ENCODE data around the gene LMAN2. TPM values are rescaled to one million over a fixed set of nuclear protein-coding genes. Genes with fewer than 3 reads are reported as not detected.
"Not testable (repeated sequence)": the region's sequence is repeated elsewhere in the genome, so short reads cannot be mapped to it uniquely, and the experiment has no call there.

The LMAN2 gene
- total RNA-seq, 2 donors from 2014 or later: 96.7 to 108 TPM

- DNase-seq (ENCODE audit: low spot score in 2 of 2) (no peak), ATAC-seq (no peak)
- H3K9me3 Mint-ChIP-seq: no peaks in the 10 kb centered on the region
- H3K36me3 Mint-ChIP-seq: peaks cover 14 to 24% of the 10 kb centered on the region in 2 donors
- peak overlapping the region; percentile 19 to 63 for H3K27ac Mint-ChIP-seq
Measured at GRCh38 chr5:177369645-177370440, 18.4 kb upstream of the LMAN2 start.

- Mint-ChIP-seq H3K27ac (peak overlapping the region; percentile 19 to 63), H3K9me3 (no peaks in the 10 kb centered on the region), H3K36me3 (peaks cover 14 to 24% of the 10 kb centered on the region in 2 donors)
- ATAC-seq (no peak), DNase-seq (ENCODE audit: low spot score in 2 of 2) (no peak)
Measured at GRCh38 chr5:177368869-177369644, 17.6 kb upstream of the LMAN2 start.

- ATAC-seq (no peak), DNase-seq (ENCODE audit: low spot score in 2 of 2) (no peak)
- H3K36me3 Mint-ChIP-seq: peaks cover 14 to 18% of the 10 kb centered on the region in 2 donors
- peak overlapping the region in 1 of 2 donors; percentile 63 for H3K27ac Mint-ChIP-seq
- H3K9me3 Mint-ChIP-seq: no peaks in the 10 kb centered on the region
Measured at GRCh38 chr5:177367981-177368868, 16.8 kb upstream of the LMAN2 start.

DNA sequence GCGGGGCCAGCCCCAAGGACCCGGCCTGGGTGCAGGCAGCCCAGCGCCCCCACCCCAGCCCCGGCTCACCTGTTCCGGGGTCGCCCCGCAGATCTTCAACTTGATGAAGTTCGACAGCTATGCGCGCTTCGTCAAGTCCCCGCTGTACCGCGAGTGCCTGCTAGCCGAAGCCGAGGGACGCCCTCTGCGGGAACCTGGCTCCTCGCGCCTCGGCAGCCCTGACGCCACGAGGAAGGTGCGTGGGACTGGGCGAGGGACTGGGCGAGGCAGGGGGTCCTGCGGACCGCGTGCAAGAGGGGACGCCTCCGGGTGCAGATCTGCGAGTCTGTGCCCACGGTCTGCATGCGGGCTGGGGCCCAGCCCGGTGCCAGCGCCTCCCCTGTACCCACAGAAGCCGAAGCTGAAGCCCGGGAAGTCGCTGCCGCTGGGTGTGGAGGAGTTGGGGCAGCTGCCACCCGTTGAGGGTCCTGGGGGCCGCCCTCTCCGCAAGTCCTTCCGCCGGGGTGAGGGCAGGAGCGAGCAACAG lies 15.9 kb upstream of the LMAN2 start:
- no peak overlapping the region for H3K27ac Mint-ChIP-seq
- DNase-seq (ENCODE audit: low spot score in 2 of 2) (no peak), ATAC-seq (no peak)
- H3K36me3 Mint-ChIP-seq: peaks cover 14 to 19% of the 10 kb centered on the region in 2 donors
- H3K9me3 Mint-ChIP-seq: no peaks in the 10 kb centered on the region

- H3K36me3 Mint-ChIP-seq: peaks cover 14 to 25% of the 10 kb centered on the region in 2 donors
- ATAC-seq: no peak
- no peaks in the 10 kb centered on the region for H3K9me3 Mint-ChIP-seq
- H3K27ac Mint-ChIP-seq: peak overlapping the region in 1 of 2 donors; percentile 68
- DNase-seq (ENCODE audit: low spot score in 2 of 2): no peak
Measured at GRCh38 chr5:177366528-177367322, 15.3 kb upstream of the LMAN2 start.

DNA sequence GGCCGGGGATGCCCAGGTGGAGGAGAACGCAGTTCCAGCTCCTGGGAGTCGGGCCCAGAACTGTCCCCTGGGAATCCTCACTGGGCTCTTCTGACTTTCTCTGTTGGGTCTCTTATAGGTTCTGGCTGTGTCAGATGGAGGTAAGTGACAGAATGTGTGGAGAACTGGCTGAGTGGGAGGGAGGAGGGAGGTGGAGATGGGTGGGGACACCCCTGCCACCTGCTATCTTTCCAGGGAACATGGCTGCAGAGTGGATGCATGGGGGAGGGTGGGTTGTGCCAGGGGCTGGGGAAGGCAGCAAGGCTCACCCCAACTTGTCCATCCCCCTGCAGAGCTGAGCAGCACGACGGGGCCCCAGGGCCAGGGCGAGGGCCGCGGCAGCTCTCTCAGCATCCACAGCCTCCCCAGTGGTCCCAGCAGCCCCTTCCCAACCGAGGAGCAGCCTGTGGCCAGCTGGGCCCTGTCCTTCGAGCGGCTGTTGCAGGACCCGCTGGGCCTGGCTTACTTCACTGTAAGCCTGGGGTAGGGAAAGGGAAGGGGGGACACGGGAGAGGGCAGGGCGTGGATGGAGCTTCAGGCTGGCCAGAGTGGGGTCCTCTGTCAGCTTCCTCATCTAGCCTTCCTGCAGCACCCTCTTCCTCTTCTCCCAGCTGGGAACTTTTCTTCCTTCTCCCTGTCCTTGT lies 14.5 kb upstream of the LMAN2 start:
- Mint-ChIP-seq H3K27ac (no peak overlapping the region), H3K9me3 (no peaks in the 10 kb centered on the region), H3K36me3 (peaks cover 14 to 26% of the 10 kb centered on the region in 2 donors)
- ATAC-seq: no peak
- DNase-seq (ENCODE audit: low spot score in 2 of 2): no peak

GRCh38 chr5:177364159-177364962 lies 12.9 kb upstream of the LMAN2 start:
- H3K9me3 Mint-ChIP-seq: no peaks in the 10 kb centered on the region
- DNase-seq (ENCODE audit: low spot score in 2 of 2) (no peak), ATAC-seq (peak; percentile 68)
- peaks cover 13 to 20% of the 10 kb centered on the region in 2 donors for H3K36me3 Mint-ChIP-seq
- peak overlapping the region in 1 of 2 donors; percentile 70 for H3K27ac Mint-ChIP-seq

DNA sequence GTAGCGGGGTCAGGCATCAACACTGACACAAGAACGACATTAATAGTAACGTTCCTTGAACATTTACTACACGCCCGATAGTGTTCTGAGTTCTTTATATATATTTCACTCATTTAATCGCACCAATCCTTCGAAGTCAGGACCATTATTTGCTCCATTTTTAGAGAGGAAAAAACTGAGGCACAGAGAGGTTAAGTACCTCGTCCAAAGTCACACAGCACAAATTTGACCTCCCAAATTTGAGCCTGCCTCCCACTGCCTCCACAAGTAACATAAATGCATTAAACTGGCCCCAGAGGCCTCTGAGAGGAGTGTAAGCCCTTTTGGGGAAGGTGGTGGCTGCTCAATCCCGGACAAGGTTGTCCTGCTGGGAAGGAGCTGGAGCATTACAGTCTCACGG lies 12.1 kb upstream of the LMAN2 start:
- Mint-ChIP-seq H3K27ac (no peak overlapping the region), H3K9me3 (no peaks in the 10 kb centered on the region), H3K36me3 (peaks cover 6 to 20% of the 10 kb centered on the region in 2 donors)
- DNase-seq (ENCODE audit: low spot score in 2 of 2) (no peak), ATAC-seq (no peak)

DNA sequence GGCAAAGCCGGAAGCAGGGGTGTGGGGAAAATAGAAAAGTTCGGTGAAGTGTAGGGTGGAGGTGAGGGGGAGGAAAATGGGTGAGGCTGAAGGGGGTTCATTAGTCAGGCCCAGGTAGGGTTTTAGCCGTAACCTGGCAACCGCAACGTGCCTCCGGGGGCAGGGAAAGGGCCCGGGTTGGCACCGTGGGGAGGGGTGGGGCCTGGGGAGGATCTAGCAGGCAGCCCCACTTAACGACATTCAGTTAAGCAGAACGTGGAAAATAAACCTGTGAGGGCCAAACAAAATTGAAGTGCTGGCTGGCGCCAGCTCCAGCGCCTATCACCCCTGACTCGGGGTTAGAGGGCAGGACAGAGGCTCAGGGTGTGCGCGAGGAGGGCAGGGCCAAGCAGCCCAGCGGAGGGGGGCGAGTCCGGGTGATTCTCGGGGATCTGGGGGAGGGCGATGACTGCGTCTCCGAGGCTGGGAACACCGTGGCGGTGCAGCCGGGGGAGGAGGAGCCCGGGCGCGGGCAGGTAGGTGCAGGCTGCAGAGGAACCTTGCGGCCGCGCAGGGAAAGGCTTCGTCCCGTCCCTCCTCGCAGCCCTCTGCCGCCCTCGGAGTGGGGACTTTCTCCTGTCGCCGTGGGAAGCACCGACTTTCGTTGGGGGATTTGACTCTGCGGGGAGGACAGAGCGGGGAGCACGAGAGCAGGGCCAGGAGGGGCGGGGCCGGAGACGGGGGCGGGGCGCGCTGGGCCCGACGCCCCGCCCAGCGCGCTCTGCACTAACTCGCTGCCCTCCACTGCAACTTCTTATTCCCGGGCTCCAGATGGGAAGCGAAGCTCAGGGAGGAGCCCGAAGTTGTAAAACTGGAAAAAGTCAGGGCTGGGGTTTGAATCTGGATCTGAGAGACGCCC lies 11.4 kb upstream of the LMAN2 start:
- ATAC-seq: peak; percentile 61 to 74
- Mint-ChIP-seq H3K36me3 (peaks cover 0 to 21% of the 10 kb centered on the region in 2 donors), H3K27ac (peak overlapping the region; percentile 41 to 81), H3K9me3 (no peaks in the 10 kb centered on the region)
- DNase-seq (ENCODE audit: low spot score in 2 of 2): peak; percentile 62 to 87

- no peaks in the 10 kb centered on the region for H3K9me3 Mint-ChIP-seq
- DNase-seq (ENCODE audit: low spot score in 2 of 2): no peak
- no peak for ATAC-seq
- peak overlapping the region; percentile 38 to 81 for H3K27ac Mint-ChIP-seq
- peaks cover 0 to 21% of the 10 kb centered on the region in 2 donors for H3K36me3 Mint-ChIP-seq
Measured at GRCh38 chr5:177362292-177362609, 10.8 kb upstream of the LMAN2 start.

- Mint-ChIP-seq H3K9me3 (no peaks in the 10 kb centered on the region), H3K27ac (no peak overlapping the region), H3K36me3 (peaks cover 0 to 21% of the 10 kb centered on the region in 2 donors)
- DNase-seq (ENCODE audit: low spot score in 2 of 2): peak in 1 of 2 donors; percentile 36
- ATAC-seq: no peak
Measured at GRCh38 chr5:177361418-177362291, 10.2 kb upstream of the LMAN2 start.

DNA sequence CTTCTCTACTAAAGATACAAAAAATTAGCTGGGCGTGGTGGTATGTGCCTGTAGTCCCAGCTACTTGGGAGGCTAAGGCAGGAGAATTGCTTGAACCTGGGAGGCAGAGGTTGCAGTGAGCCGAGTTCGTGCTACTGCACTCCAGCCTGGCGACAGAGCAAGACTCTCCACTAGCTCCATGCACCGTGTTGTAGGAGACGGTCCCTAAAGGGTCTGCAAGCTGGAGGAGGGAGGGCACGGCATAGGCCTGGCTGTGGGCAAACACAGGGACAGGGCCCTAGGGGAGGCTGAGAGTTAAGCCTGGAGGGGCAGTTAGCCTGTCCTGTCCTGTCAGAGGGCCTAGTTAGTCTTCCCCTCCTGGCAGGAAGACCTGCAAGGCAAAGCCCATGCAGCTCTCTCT lies 9.3 kb upstream of the LMAN2 start:
- H3K36me3 Mint-ChIP-seq: peaks cover 0 to 28% of the 10 kb centered on the region in 2 donors
- H3K27ac Mint-ChIP-seq, ATAC-seq: not testable (repeated sequence)

GRCh38 chr5:177359860-177360259 lies 8.4 kb upstream of the LMAN2 start:
- peak overlapping the region in 1 of 2 donors; percentile 72 for H3K27ac Mint-ChIP-seq
- H3K9me3 Mint-ChIP-seq: peaks cover 0 to 9% of the 10 kb centered on the region in 2 donors
- no peak for ATAC-seq
- no peak for DNase-seq (ENCODE audit: low spot score in 2 of 2)
- peaks cover 0 to 36% of the 10 kb centered on the region in 2 donors for H3K36me3 Mint-ChIP-seq

More for the DNA sequence above, 9.3 kb upstream of the LMAN2 start:
- not testable (repeated sequence) for H3K9me3 Mint-ChIP-seq; DNase-seq (ENCODE audit: low spot score in 2 of 2)
